Urothelium cell line (cell line): ENCODE data around the gene HORMAD2.

ENCODE experiments used
- DNase-seq: peaks from one replicate; pipeline ENCODE4 v3.0.0; 2011; ENCODE audit warnings: low spot score, mixed read lengths
- FAIRE-seq: peaks from 2 replicates; lab custom pipeline; 2011; peaks lifted over from hg19 to GRCh38; lab: Jason Lieb, UNC

The HORMAD2 gene

GRCh38 chr22:30159561-30160353, 79.5 kb downstream of the HORMAD2 start:
- FAIRE-seq (peak; percentile 75), DNase-seq (peak; percentile 30)

GRCh38 chr22:30161051-30161469, 80.8 kb downstream of the HORMAD2 start:
- FAIRE-seq (no peak), DNase-seq (no peak)

GRCh38 chr22:30167296-30167695, 87.0 kb downstream of the HORMAD2 start:
- no peak for FAIRE-seq
- DNase-seq, result no peak

- FAIRE-seq (no peak), DNase-seq (no peak)
Measured at GRCh38 chr22:30167734-30168133, 87.5 kb downstream of the HORMAD2 start.

- DNase-seq (no peak), FAIRE-seq (no peak)
Measured at GRCh38 chr22:30169002-30169401, 88.7 kb downstream of the HORMAD2 start.

GRCh38 chr22:30170129-30170528, 89.9 kb downstream of the HORMAD2 start:
- FAIRE-seq (no peak), DNase-seq (no peak)

- no peak for DNase-seq
- FAIRE-seq, result no peak
Measured at GRCh38 chr22:30171008-30171407, 90.7 kb downstream of the HORMAD2 start.

- no peak for FAIRE-seq
- no peak for DNase-seq
Measured at GRCh38 chr22:30175690-30176288, 95.5 kb downstream of the HORMAD2 start.

GRCh38 chr22:30176431-30176830, 96.2 kb downstream of the HORMAD2 start:
- FAIRE-seq (no peak), DNase-seq (no peak)

- no peak for FAIRE-seq
- DNase-seq, result no peak
Measured at GRCh38 chr22:30178181-30179126, 98.2 kb downstream of the HORMAD2 start.

- DNase-seq (no peak), FAIRE-seq (peak; percentile 27)
Measured at GRCh38 chr22:30180616-30181015, 100.4 kb downstream of the HORMAD2 start.

- FAIRE-seq, result no peak
- no peak for DNase-seq
Measured at GRCh38 chr22:30181459-30182349, 101.4 kb downstream of the HORMAD2 start.

GRCh38 chr22:30182350-30182745, 102.1 kb downstream of the HORMAD2 start:
- FAIRE-seq, result peak; percentile 63
- no peak for DNase-seq

- no peak for FAIRE-seq
Measured at GRCh38 chr22:30182815-30183214, 102.6 kb downstream of the HORMAD2 start.

GRCh38 chr22:30183271-30183670, 103.0 kb downstream of the HORMAD2 start:
- DNase-seq, result no peak
- no peak for FAIRE-seq

More at GRCh38 chr22:30182815-30183214, 102.6 kb downstream of the HORMAD2 start:
- no peak for DNase-seq

GRCh38 chr22:30183861-30184278, 103.6 kb downstream of the HORMAD2 start:
- DNase-seq, result peak; percentile 42

GRCh38 chr22:30185129-30185528, 104.9 kb downstream of the HORMAD2 start:
- DNase-seq, result no peak
- FAIRE-seq, result no peak

More at GRCh38 chr22:30183861-30184278, 103.6 kb downstream of the HORMAD2 start:
- no peak for FAIRE-seq

- FAIRE-seq (no peak), DNase-seq (no peak)
Measured at GRCh38 chr22:30185549-30185948, 105.3 kb downstream of the HORMAD2 start.

- FAIRE-seq (no peak), DNase-seq (no peak)
Measured at GRCh38 chr22:30186041-30186440, 105.8 kb downstream of the HORMAD2 start.

- no peak for DNase-seq
- FAIRE-seq, result peak; percentile 13
Measured at GRCh38 chr22:30186510-30186909, 106.2 kb downstream of the HORMAD2 start.
